ENCODE results near the gene MYL7. TPM values are rescaled to one million over a fixed set of nuclear protein-coding genes. Genes with fewer than 3 reads are reported as not detected.

MYL7 gene
- total RNA-seq, 1 experiment from 2014 or later, result not detected

DNA sequence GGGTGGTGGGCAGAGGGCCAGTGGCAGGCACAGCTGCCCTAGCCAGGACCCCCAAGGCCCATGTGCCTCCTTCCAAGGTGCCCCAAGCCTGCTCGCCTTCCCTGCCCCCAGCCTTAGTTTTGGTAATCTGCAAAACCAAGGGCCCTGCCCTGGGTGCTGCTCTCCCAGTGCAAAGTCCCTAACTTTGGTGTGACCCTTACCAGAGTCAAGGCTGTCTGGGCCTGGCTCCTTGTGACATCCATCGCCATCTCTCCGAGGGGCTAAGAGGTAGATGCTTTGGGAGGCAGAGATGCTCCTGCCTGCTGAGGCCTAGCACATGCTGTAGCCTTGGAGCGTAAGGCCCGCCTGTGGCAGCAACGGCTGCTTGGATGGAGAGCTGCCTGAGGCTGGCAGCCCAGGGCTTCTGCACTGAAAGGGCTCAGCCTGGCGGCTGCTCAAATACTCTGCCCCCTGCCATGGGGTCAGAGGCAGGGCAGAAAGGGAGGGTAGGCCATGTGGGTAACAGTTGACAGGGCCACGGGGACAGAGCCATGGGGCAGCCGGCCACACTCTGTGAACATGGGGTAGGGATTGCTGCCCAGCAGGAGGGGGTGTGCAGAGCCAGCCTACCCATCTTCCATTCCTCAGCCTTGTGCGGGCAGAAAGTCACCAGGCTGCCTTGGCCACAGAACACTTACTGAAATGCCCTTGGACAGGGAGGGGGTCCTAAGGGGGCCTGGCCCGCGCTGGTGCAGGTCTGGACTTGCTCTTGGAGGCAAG, 17.9 kb upstream of the MYL7 start:
- Histone ChIP-seq H2AFZ (ENCODE audit: low read depth, low read length, poor library complexity, severe bottlenecking) (no peak overlapping the region), H4K20me1 (ENCODE audit: insufficient read depth) (no peaks in the 10 kb centered on the region), H3K36me3 (ENCODE audit: control insufficient read depth in 1 of 2, insufficient read depth in 2 of 2, low read length in 2 of 2) (no peaks in the 10 kb centered on the region), H3K27me3 (ENCODE audit: insufficient read depth, low read length) (no peaks in the 10 kb centered on the region), H3K79me2 (ENCODE audit: insufficient read depth, low read length) (no peaks in the 10 kb centered on the region), H3K9ac (ENCODE audit: low read length) (no peak overlapping the region), H3K27ac (ENCODE audit: low read depth, low read length) (no peak overlapping the region), H3K4me3 (replicated peaks in 1 of 2; ENCODE audit: low read depth in 1 of 2, low read length in 2 of 2) (no peak overlapping the region), H3K9me2 (ENCODE audit: insufficient read depth) (no peaks in the 10 kb centered on the region), H3K9me3 (ENCODE audit: control insufficient read depth in 1 of 2, insufficient read depth in 1 of 2, low read depth in 1 of 2, low read length in 2 of 2) (no peaks in the 10 kb centered on the region), H3K4me1 (ENCODE audit: control insufficient read depth in 1 of 2, insufficient read depth in 2 of 2, low read length in 2 of 2) (peaks cover 0 to 3% of the 10 kb centered on the region in 2 experiments; a peak in 1 of 4 replicates), H3K4me2 (ENCODE audit: low read length) (no peak overlapping the region)
- BruUV-seq (replicated peaks), result no TSS peak
- ATAC-seq (no peak), DNase-seq (ENCODE audit: low read depth, low spot score) (no peak)
- TF ChIP-seq, protein P1, sequence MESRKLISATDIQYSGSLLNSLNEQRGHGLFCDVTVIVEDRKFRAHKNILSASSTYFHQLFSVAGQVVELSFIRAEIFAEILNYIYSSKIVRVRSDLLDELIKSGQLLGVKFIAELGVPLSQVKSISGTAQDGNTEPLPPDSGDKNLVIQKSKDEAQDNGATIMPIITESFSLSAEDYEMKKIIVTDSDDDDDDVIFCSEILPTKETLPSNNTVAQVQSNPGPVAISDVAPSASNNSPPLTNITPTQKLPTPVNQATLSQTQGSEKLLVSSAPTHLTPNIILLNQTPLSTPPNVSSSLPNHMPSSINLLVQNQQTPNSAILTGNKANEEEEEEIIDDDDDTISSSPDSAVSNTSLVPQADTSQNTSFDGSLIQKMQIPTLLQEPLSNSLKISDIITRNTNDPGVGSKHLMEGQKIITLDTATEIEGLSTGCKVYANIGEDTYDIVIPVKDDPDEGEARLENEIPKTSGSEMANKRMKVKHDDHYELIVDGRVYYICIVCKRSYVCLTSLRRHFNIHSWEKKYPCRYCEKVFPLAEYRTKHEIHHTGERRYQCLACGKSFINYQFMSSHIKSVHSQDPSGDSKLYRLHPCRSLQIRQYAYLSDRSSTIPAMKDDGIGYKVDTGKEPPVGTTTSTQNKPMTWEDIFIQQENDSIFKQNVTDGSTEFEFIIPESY (IDR thresholded peaks at IDR 0.05; ENCODE audit: extremely low read depth, insufficient replicate concordance, low read length), result no peak
- TF ChIP-seq POLR2A (IDR thresholded peaks at IDR 0.05; ENCODE audit: borderline replicate concordance, extremely low read depth, insufficient read depth, insufficient read length), result no peak
- no peak for TF ChIP-seq FOSL1 (IDR thresholded peaks at IDR 0.05; ENCODE audit: low read depth)
- TF ChIP-seq, protein P2, sequence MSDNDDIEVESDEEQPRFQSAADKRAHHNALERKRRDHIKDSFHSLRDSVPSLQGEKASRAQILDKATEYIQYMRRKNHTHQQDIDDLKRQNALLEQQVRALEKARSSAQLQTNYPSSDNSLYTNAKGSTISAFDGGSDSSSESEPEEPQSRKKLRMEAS (IDR thresholded peaks at IDR 0.05), result no peak
- no peak for TF ChIP-seq EGR1 (IDR thresholded peaks at IDR 0.05; ENCODE audit: low read depth)
- TF ChIP-seq ELF1 (IDR thresholded peaks at IDR 0.05; ENCODE audit: borderline replicate concordance, low read depth), result no peak
- no peak for TF ChIP-seq SIN3A (IDR thresholded peaks at IDR 0.05; ENCODE audit: low read depth)
- TF ChIP-seq CBX3 (IDR thresholded peaks at IDR 0.05; ENCODE audit: low read depth), result no peak
- RAD21 ChIA-PET (ENCODE audit: low non-redundant PET in 1 of 2, low total read pairs in 2 of 2, uncharacterized antibody in 2 of 2, unreplicated experiment in 2 of 2), result no interaction called here
- POLR2A ChIA-PET, result no interaction called here
- intact Hi-C loops (cut with micrococcal nuclease), result no loop called here
- CTCF ChIA-PET, result no interaction called here

Measured in HCT116 (cell line).